CD4-positive, CD25-positive, alpha-beta regulatory T cell (primary cell): Measurements from ENCODE around the gene PRKCA. TPM values are rescaled to one million over a fixed set of nuclear protein-coding genes. Genes with fewer than 3 reads are reported as not detected.
A peak's percentile ranks its signal among the peaks of the same experiment; 100 is the strongest.

Experiments
- ATAC-seq, 2 donors: fragments of 150-1000 bp; cut with Tn5 transposase; one replicate each; pipeline ENCODE4 v1.10.0; 2021; ENCODE audit warnings: low read depth in 2 of 2, moderate number of reproducible peaks in 2 of 2, moderate library complexity in 1 of 2
- DNase-seq, 3 donors: peaks; one replicate each; pipeline versions ENCODE4 v3.0.0 to v3.0.0-alpha.2; 2012 to 2022; ENCODE audit warnings: mixed read lengths in 1 of 3
- H3K27ac ChIP-seq: one replicate; pipeline ENCODE4 v1.7.0; 2013; ENCODE audit warnings: mild to moderate bottlenecking, low read length; ENCODE audit not compliant: insufficient read depth, poor library complexity, severe bottlenecking
- H3K27me3 ChIP-seq: one replicate; pipeline ENCODE4 v1.7.0; 2013; ENCODE audit warnings: low read length; ENCODE audit not compliant: control insufficient read depth, insufficient read depth
- H3K36me3 ChIP-seq: one replicate; pipeline ENCODE4 v1.7.0; 2013; ENCODE audit warnings: mild to moderate bottlenecking, low read length, moderate library complexity; ENCODE audit not compliant: control insufficient read depth, insufficient read depth
- H3K4me1 ChIP-seq: 2 replicates; pipeline ENCODE4 v1.7.0; 2013; ENCODE audit warnings: mild to moderate bottlenecking, low read length; ENCODE audit not compliant: insufficient read depth, control insufficient read depth, poor library complexity, severe bottlenecking
- H3K4me3 ChIP-seq: one replicate; pipeline ENCODE4 v1.7.0; 2013; ENCODE audit warnings: low read depth, mild to moderate bottlenecking, low read length, moderate library complexity
- H3K9me3 ChIP-seq, 2 experiments: 1 replicate in 1 of 2; 2 replicates in 1 of 2; pipeline ENCODE4 v1.7.0; 2013; ENCODE audit warnings: low read length in 2 of 2, mild to moderate bottlenecking in 1 of 2, moderate library complexity in 1 of 2; ENCODE audit not compliant: control insufficient read depth in 2 of 2
- H3K27ac Mint-ChIP-seq, 3 donors: one replicate each; pipeline ENCODE4 v1.8.0; 2020 to 2022; ENCODE audit warnings: mild to moderate bottlenecking in 3 of 3, mixed read lengths in 3 of 3, moderate library complexity in 2 of 3
- H3K27me3 Mint-ChIP-seq: one replicate; pipeline ENCODE4 v1.8.0; 2022; ENCODE audit warnings: mild to moderate bottlenecking, mixed read lengths
- H3K36me3 Mint-ChIP-seq: one replicate; pipeline ENCODE4 v1.8.0; 2020; ENCODE audit warnings: mixed read lengths
- H3K4me1 Mint-ChIP-seq, 4 donors: one replicate each; pipeline ENCODE4 v1.8.0; 2020 to 2022; ENCODE audit warnings: mixed read lengths in 4 of 4, mild to moderate bottlenecking in 1 of 4
- H3K4me3 Mint-ChIP-seq, 4 donors: one replicate each; pipeline ENCODE4 v1.8.0; 2020 to 2022; ENCODE audit warnings: mild to moderate bottlenecking in 4 of 4, mixed read lengths in 4 of 4, moderate library complexity in 3 of 4
- H3K9me3 Mint-ChIP-seq, 7 donors: one replicate each; pipeline ENCODE4 v1.8.0; 2020 to 2022; ENCODE audit warnings: mixed read lengths in 7 of 7, mild to moderate bottlenecking in 3 of 7, moderate library complexity in 2 of 7
- polyA plus RNA-seq, 4 donors: library from polyadenylated mRNA; unstranded; fragments of 300-500 nt; fragmentation: Illumina TruSeq; gene quantifications; one replicate each; pipeline ENCODE4 v1.2.3, GENCODE V29; 2021
- total RNA-seq: library from RNA; stranded (reverse); gene quantifications from one replicate; pipeline ENCODE4 v1.2.3, GENCODE V29; 2022

Gene PRKCA
- total and polyA plus RNA-seq, 5 donors from 2014 or later, result 0.60 to 84.0 (median 2.0) TPM

DNA sequence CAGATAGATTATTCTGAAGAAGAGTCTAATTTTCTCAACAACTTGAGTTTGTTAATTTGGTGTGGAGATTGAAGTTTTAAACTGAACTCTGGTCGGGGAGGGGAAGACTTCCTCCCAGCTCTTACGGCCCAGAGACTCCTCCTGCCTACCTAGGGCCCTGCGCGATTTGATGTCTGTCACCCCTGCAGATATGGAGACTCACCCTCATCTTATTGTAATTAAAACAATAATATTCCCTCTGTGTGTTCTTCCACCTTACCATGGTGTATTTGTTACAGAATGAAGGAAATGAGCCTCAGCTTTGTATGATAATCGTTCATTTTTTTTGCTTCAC, 348.1 kb downstream of the PRKCA start:
- Mint-ChIP-seq H3K9me3 (peaks cover 0 to 4% (median 0%) of the 10 kb centered on the region in 7 donors), H3K4me3 (peak overlapping the region in 3 of 4 donors; percentile 36 to 78 (median 66)), H3K27ac (peak overlapping the region in 2 of 3 donors; percentile 7 to 84), H3K27me3 (no peaks in the 10 kb centered on the region), H3K36me3 (peaks cover 60% of the 10 kb centered on the region), H3K4me1 (peaks cover 16 to 59% (median 37%) of the 10 kb centered on the region in 4 donors)
- Histone ChIP-seq H3K27me3 (no peaks in the 10 kb centered on the region), H3K36me3 (peaks cover 12% of the 10 kb centered on the region), H3K9me3 (no peaks in the 10 kb centered on the region), H3K4me1 (peaks cover 9% of the 10 kb centered on the region), H3K4me3 (no peak overlapping the region), H3K27ac (no peak overlapping the region)
- ATAC-seq, result peak in 1 of 2 donors; percentile 45
- DNase-seq, result no peak

GRCh38 chr17:66652840-66653507, 350.6 kb downstream of the PRKCA start:
- Mint-ChIP-seq H3K27ac (no peak overlapping the region), H3K4me1 (peaks cover 14 to 64% (median 39%) of the 10 kb centered on the region in 4 donors)

GRCh38 chr17:66654106-66654740, 351.8 kb downstream of the PRKCA start:
- Mint-ChIP-seq H3K4me1 (peaks cover 9 to 59% (median 37%) of the 10 kb centered on the region in 4 donors), H3K27ac (no peak overlapping the region), H3K9me3 (peaks cover 3 to 11% (median 5%) of the 10 kb centered on the region in 7 donors)

More at GRCh38 chr17:66652840-66653507, 350.6 kb downstream of the PRKCA start:
- Histone ChIP-seq H3K9me3 (no peaks in the 10 kb centered on the region), H3K27me3 (no peaks in the 10 kb centered on the region), H3K36me3 (peaks cover 5% of the 10 kb centered on the region), H3K27ac (no peak overlapping the region), H3K4me3 (no peak overlapping the region), H3K4me1 (peaks cover 9% of the 10 kb centered on the region)
- H3K27me3 Mint-ChIP-seq, result no peaks in the 10 kb centered on the region
- H3K4me3 Mint-ChIP-seq, result no peak overlapping the region
- H3K9me3 Mint-ChIP-seq, result peaks cover 3 to 11% (median 5%) of the 10 kb centered on the region in 7 donors
- peak in 1 of 3 donors; percentile 14 for DNase-seq
- peaks cover 72% of the 10 kb centered on the region for H3K36me3 Mint-ChIP-seq
- no peak for ATAC-seq

DNA sequence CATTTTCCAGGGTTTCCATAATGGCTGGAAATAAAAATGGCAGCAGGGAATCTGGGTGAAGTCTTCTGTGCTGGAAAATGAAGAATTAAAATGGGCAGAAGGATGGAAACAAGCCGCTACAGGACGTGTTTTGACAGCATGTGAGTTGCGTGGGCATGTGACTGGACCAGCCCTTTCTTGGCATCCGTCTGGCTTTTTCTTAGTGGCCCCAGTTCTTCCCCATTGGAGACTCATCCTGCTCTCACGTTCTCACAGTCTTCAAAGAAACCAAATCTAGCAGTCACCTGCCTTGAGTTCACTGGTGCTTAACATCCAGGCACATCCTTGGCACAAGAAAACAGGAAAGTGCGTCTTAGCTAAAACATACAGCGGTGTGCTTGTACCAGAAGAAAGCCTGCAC, 352.4 kb downstream of the PRKCA start:
- H3K4me3 Mint-ChIP-seq, result no peak overlapping the region
- Histone ChIP-seq H3K36me3 (peaks cover 5% of the 10 kb centered on the region), H3K4me1 (peaks cover 5% of the 10 kb centered on the region), H3K27ac (no peak overlapping the region), H3K27me3 (no peaks in the 10 kb centered on the region), H3K9me3 (no peaks in the 10 kb centered on the region), H3K4me3 (no peak overlapping the region)
- H3K4me1 Mint-ChIP-seq, result peaks cover 9 to 53% (median 32%) of the 10 kb centered on the region in 4 donors
- H3K27me3 Mint-ChIP-seq, result no peaks in the 10 kb centered on the region
- H3K27ac Mint-ChIP-seq, result peak overlapping the region in 1 of 3 donors; percentile 1
- ATAC-seq, result no peak
- DNase-seq, result no peak
- H3K36me3 Mint-ChIP-seq, result peaks cover 79% of the 10 kb centered on the region
- peaks cover 3 to 11% (median 5%) of the 10 kb centered on the region in 7 donors for H3K9me3 Mint-ChIP-seq

More at GRCh38 chr17:66654106-66654740, 351.8 kb downstream of the PRKCA start:
- no peak for ATAC-seq
- Histone ChIP-seq H3K27ac (no peak overlapping the region), H3K9me3 (no peaks in the 10 kb centered on the region), H3K27me3 (no peaks in the 10 kb centered on the region), H3K4me3 (no peak overlapping the region), H3K4me1 (peaks cover 9% of the 10 kb centered on the region), H3K36me3 (peaks cover 5% of the 10 kb centered on the region)
- Mint-ChIP-seq H3K27me3 (no peaks in the 10 kb centered on the region), H3K4me3 (no peak overlapping the region), H3K36me3 (peaks cover 77% of the 10 kb centered on the region)
- DNase-seq, result no peak

DNA sequence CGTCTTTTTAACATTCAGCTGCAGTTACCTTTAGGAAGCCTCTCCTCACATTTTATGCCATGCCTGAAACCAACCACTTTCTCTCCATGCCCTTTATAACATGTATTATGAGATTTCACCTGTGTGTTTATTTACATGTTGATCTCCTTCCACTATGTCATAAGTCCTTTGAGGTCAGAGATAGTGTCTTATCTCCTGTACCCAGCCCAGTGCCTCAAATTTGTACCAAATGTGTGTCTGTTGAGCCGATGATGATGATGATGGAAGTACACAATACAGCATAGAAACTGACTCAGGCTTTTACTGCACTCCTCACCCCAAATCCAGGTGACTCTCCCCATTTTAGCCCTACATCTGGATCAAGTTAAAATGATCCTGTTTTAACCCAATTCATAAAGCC, 353.0 kb downstream of the PRKCA start:
- DNase-seq, result no peak
- peak overlapping the region in 1 of 3 donors; percentile 17 for H3K27ac Mint-ChIP-seq
- H3K9me3 ChIP-seq, result no peaks in the 10 kb centered on the region
- no peaks in the 10 kb centered on the region for H3K4me1 ChIP-seq
- H3K4me1 Mint-ChIP-seq, result peaks cover 5 to 46% (median 28%) of the 10 kb centered on the region in 4 donors
- H3K36me3 Mint-ChIP-seq, result peaks cover 80% of the 10 kb centered on the region
- H3K27me3 Mint-ChIP-seq, result no peaks in the 10 kb centered on the region
- H3K4me3 ChIP-seq, result no peak overlapping the region
- no peak for ATAC-seq
- peaks cover 3 to 11% (median 5%) of the 10 kb centered on the region in 7 donors for H3K9me3 Mint-ChIP-seq
- H3K27ac ChIP-seq, result no peak overlapping the region
- H3K36me3 ChIP-seq, result peaks cover 5% of the 10 kb centered on the region
- H3K27me3 ChIP-seq, result no peaks in the 10 kb centered on the region
- no peak overlapping the region for H3K4me3 Mint-ChIP-seq

DNA sequence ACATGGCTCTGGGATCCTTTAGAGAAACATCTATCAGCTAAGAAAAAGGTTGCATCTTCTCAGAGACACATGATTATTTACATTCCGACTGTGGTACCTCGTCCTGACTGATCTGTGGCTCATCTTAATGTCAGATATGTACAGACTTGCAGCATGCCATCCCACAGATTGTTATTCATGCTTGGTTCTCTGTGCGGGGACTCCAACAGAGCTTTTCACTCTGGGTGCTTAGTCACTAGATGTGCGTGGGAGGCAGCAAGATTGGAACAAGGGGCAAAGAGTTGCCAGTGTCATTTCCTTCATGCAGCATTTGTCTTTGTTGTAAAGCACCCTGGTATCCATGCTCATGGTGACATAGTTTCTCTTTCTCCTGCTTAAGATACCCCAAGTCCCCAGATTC, 353.4 kb downstream of the PRKCA start:
- Histone ChIP-seq H3K4me1 (no peaks in the 10 kb centered on the region), H3K4me3 (no peak overlapping the region), H3K27ac (no peak overlapping the region), H3K27me3 (no peaks in the 10 kb centered on the region), H3K36me3 (peaks cover 5% of the 10 kb centered on the region), H3K9me3 (no peaks in the 10 kb centered on the region)
- H3K4me3 Mint-ChIP-seq, result no peak overlapping the region
- H3K9me3 Mint-ChIP-seq, result peaks cover 3 to 11% (median 5%) of the 10 kb centered on the region in 7 donors
- peaks cover 1 to 42% (median 24%) of the 10 kb centered on the region in 4 donors for H3K4me1 Mint-ChIP-seq
- ATAC-seq, result no peak
- H3K36me3 Mint-ChIP-seq, result peaks cover 76% of the 10 kb centered on the region
- peak in 1 of 3 donors; percentile 22 for DNase-seq
- H3K27me3 Mint-ChIP-seq, result no peaks in the 10 kb centered on the region
- no peak overlapping the region for H3K27ac Mint-ChIP-seq

GRCh38 chr17:66661411-66662256, 359.2 kb downstream of the PRKCA start:
- H3K4me1 Mint-ChIP-seq, result peaks cover 3 to 34% (median 13%) of the 10 kb centered on the region in 4 donors
- H3K36me3 ChIP-seq, result no peaks in the 10 kb centered on the region
- DNase-seq, result no peak
- no peak for ATAC-seq
- no peaks in the 10 kb centered on the region for H3K9me3 ChIP-seq
- H3K27ac Mint-ChIP-seq, result peak overlapping the region in 1 of 3 donors; percentile 20
- no peak overlapping the region for H3K4me3 ChIP-seq
- no peaks in the 10 kb centered on the region for H3K27me3 ChIP-seq
- H3K4me3 Mint-ChIP-seq, result no peak overlapping the region
- no peaks in the 10 kb centered on the region for H3K27me3 Mint-ChIP-seq
- peaks cover 1 to 11% (median 5%) of the 10 kb centered on the region in 7 donors for H3K9me3 Mint-ChIP-seq
- no peak overlapping the region for H3K27ac ChIP-seq
- peaks cover 2% of the 10 kb centered on the region for H3K4me1 ChIP-seq
- peaks cover 33% of the 10 kb centered on the region for H3K36me3 Mint-ChIP-seq
